GM23338 (cell line): Measurements from ENCODE around the gene ORC3. TPM values are rescaled to one million over a fixed set of nuclear protein-coding genes. Genes with fewer than 3 reads are reported as not detected.

ENCODE experiments used
- ATAC-seq: fragments of 200-7000 bp; cut with Tn5 transposase; 3 replicates; pipeline ENCODE4 v1.9.1; 2020
- DNase-seq: peaks from one replicate; pipeline ENCODE4 v3.0.0-alpha.2; 2015; ENCODE audit warnings: low spot score
- H2AFZ ChIP-seq: fragments of 200-600 bp; sonication (generic); 2 replicates; pipeline ENCODE4 v1.8.0; 2016; ENCODE audit warnings: antibody characterized with exemption, mild to moderate bottlenecking, moderate library complexity
- H3F3A ChIP-seq: fragments of 200-600 bp; sonication (generic); replicated peaks from 2 replicates; pipeline ENCODE4 v1.8.0; 2017; ENCODE audit warnings: antibody characterized with exemption, mixed run types, low read depth
- H3K27ac ChIP-seq: fragments of 200-600 bp; sonication (generic); 2 replicates; pipeline ENCODE4 v1.6.1; 2016; ENCODE audit warnings: low read depth
- H3K27me3 ChIP-seq: fragments of 200-600 bp; sonication (generic); 2 replicates; pipeline ENCODE4 v1.8.0; 2016; ENCODE audit warnings: mild to moderate bottlenecking, mixed run types, moderate library complexity; ENCODE audit not compliant: insufficient read depth
- H3K36me3 ChIP-seq: fragments of 200-600 bp; sonication (generic); 2 replicates; pipeline ENCODE4 v1.8.0; 2016; ENCODE audit warnings: mild to moderate bottlenecking; ENCODE audit not compliant: insufficient read depth
- H3K4me1 ChIP-seq: fragments of 200-600 bp; sonication (generic); 2 replicates; pipeline ENCODE4 v1.8.0; 2016; ENCODE audit warnings: mild to moderate bottlenecking, moderate library complexity; ENCODE audit not compliant: insufficient read depth
- H3K4me2 ChIP-seq: fragments of 200-600 bp; sonication (generic); 2 replicates; pipeline ENCODE4 v1.7.1; 2017; ENCODE audit warnings: mixed run types
- H3K4me3 ChIP-seq: fragments of 200-600 bp; sonication (generic); 2 replicates; pipeline ENCODE4 v1.6.1; 2016; ENCODE audit warnings: mixed run types
- H3K79me2 ChIP-seq: fragments of 200-600 bp; sonication (generic); replicated peaks from 2 replicates; pipeline ENCODE4 v1.8.0; 2017; ENCODE audit warnings: mild to moderate bottlenecking; ENCODE audit not compliant: insufficient read depth
- H3K9me2 ChIP-seq: fragments of 200-600 bp; sonication (generic); 2 replicates; pipeline ENCODE4 v1.8.0; 2017; ENCODE audit not compliant: insufficient read depth
- H4K20me1 ChIP-seq: fragments of 200-600 bp; sonication (generic); replicated peaks from 2 replicates; pipeline ENCODE4 v1.8.0; 2017; ENCODE audit warnings: mild to moderate bottlenecking; ENCODE audit not compliant: insufficient read depth
- H3K27ac Mint-ChIP-seq: 2 replicates; pipeline ENCODE4 v1.8.0; 2020; ENCODE audit warnings: inconsistent platforms, mild to moderate bottlenecking, moderate library complexity, mixed read lengths
- H3K27me3 Mint-ChIP-seq: 3 replicates; pipeline ENCODE4 v1.8.0; 2022; ENCODE audit warnings: low read depth, mild to moderate bottlenecking, moderate library complexity, mixed read lengths, inconsistent platforms; ENCODE audit not compliant: insufficient read depth, poor library complexity
- H3K36me3 Mint-ChIP-seq: 3 replicates; pipeline ENCODE4 v1.8.0; 2021; ENCODE audit warnings: low read depth, mild to moderate bottlenecking, inconsistent platforms, moderate library complexity, mixed read lengths
- H3K4me1 Mint-ChIP-seq: 3 replicates; pipeline ENCODE4 v1.8.0; 2020; ENCODE audit warnings: mild to moderate bottlenecking, inconsistent platforms, mixed read lengths
- H3K4me3 Mint-ChIP-seq: 3 replicates; pipeline ENCODE4 v1.8.0; 2021; ENCODE audit warnings: moderate library complexity, mild to moderate bottlenecking, inconsistent platforms, mixed read lengths
- H3K9me3 Mint-ChIP-seq: 3 replicates; pipeline ENCODE4 v1.8.0; 2020; ENCODE audit warnings: moderate library complexity, mild to moderate bottlenecking, inconsistent platforms, mixed read lengths
- CTCF ChIP-seq, 2 experiments: fragments of 200-600 bp in 1 of 2; sonication (generic) in 1 of 2; conservative IDR thresholded peaks; 2 replicates each; pipeline versions ENCODE4 v1.5.1 to v1.6.1; 2016 to 2017; ENCODE audit warnings: antibody characterized with exemption in 2 of 2, low read depth in 2 of 2, mild to moderate bottlenecking in 2 of 2, moderate library complexity in 1 of 2
- EZH2 ChIP-seq: fragments of 200-600 bp; sonication (generic); IDR thresholded peaks from one replicate; pipeline ENCODE4 v1.8.0; 2017; ENCODE audit warnings: antibody characterized with exemption, mild to moderate bottlenecking, low read depth; ENCODE audit not compliant: unreplicated experiment
- JUNB ChIP-seq: IDR thresholded peaks from one replicate; pipeline ENCODE4 v1.6.1; 2016; ENCODE audit warnings: antibody characterized with exemption; ENCODE audit not compliant: unreplicated experiment
- NANOG ChIP-seq: IDR thresholded peaks from 2 replicates; pipeline ENCODE4 v1.6.1; 2016; ENCODE audit warnings: antibody characterized with exemption, borderline replicate concordance
- REST ChIP-seq: IDR thresholded peaks from one replicate; pipeline ENCODE4 v1.6.1; 2018; ENCODE audit warnings: antibody characterized with exemption; ENCODE audit not compliant: unreplicated experiment
- ZNF114 ChIP-seq: fragments of 250-450 bp; sonication (Bioruptor Pico); IDR thresholded peaks from 2 replicates; pipeline ENCODE4 v1.5.0; 2020; ENCODE audit warnings: mild to moderate bottlenecking, moderate library complexity
- ZNF331 ChIP-seq: fragments of 250-450 bp; sonication (Bioruptor Pico); IDR thresholded peaks from 2 replicates; pipeline ENCODE4 v1.5.0; 2020; ENCODE audit warnings: low read depth, mild to moderate bottlenecking, moderate library complexity
- polyA plus RNA-seq: library from polyadenylated mRNA; unstranded; fragments of >200 nt; fragmentation: Nextera tagmentation; extraction: Ambion mirVana; gene quantifications from 2 replicates; pipeline ENCODE4 v1.2.1, GENCODE V29; 2016
- total RNA-seq: library from RNA; depleted of rRNA; stranded (reverse); fragments of >200 nt; shearing (Covaris generic); gene quantifications from 2 replicates; pipeline ENCODE4 v1.2.3, GENCODE V29; 2014

Gene ORC3
- total and polyA plus RNA-seq, 2 experiments from 2014 or later, result 53.1 to 78.4 TPM

- H3K27me3 Mint-ChIP-seq, result no peaks in the 10 kb centered on the region
Measured at GRCh38 chr6:87561017-87561416, 28.9 kb upstream of the ORC3 start.

GRCh38 chr6:87572021-87572420 is 17.9 kb upstream of the ORC3 start:
- no peak overlapping the region for H3K4me3 ChIP-seq
- no peaks in the 10 kb centered on the region for H3K27me3 ChIP-seq
- Mint-ChIP-seq H3K27ac (no peak overlapping the region), H3K9me3 (no peaks in the 10 kb centered on the region), H3K4me3 (no peak overlapping the region), H3K4me1 (peaks cover 27% of the 10 kb centered on the region), H3K27me3 (peaks cover 2% of the 10 kb centered on the region), H3K36me3 (peaks cover 7% of the 10 kb centered on the region; the same call in 2 of the 3 replicates)
- peaks cover 5% of the 10 kb centered on the region; the same call in 1 of the 2 replicates for H4K20me1 ChIP-seq
- H3K27ac ChIP-seq, result no peak overlapping the region
- DNase-seq (no peak), ATAC-seq (no peak)
- no peaks in the 10 kb centered on the region for H3K9me2 ChIP-seq
- H3K79me2 ChIP-seq, result peaks cover 85% of the 10 kb centered on the region
- H3K4me2 ChIP-seq, result no peak overlapping the region
- no peak overlapping the region for H2AFZ ChIP-seq
- no peak for TF ChIP-seq CTCF (conservative IDR thresholded peaks at IDR 0.05; ENCODE audit: low read depth in 2 of 2)
- TF ChIP-seq NANOG, result no peak
- no peak for TF ChIP-seq JUNB
- TF ChIP-seq ZNF114 (CRISPR knock-in tag), result no peak
- TF ChIP-seq REST, result no peak
- no peak for TF ChIP-seq ZNF331
- no peaks in the 10 kb centered on the region for H3K36me3 ChIP-seq
- no peaks in the 10 kb centered on the region for H3F3A ChIP-seq
- H3K4me1 ChIP-seq, result peaks cover 10% of the 10 kb centered on the region; the same call in 1 of the 2 replicates

More at GRCh38 chr6:87561017-87561416, 28.9 kb upstream of the ORC3 start:
- H3K9me3 Mint-ChIP-seq, result no peaks in the 10 kb centered on the region
- peaks cover 34% of the 10 kb centered on the region for H3K36me3 Mint-ChIP-seq
- DNase-seq (peak; percentile 50), ATAC-seq (peak; percentile 60)
- Histone ChIP-seq H3K36me3 (peaks cover 16% of the 10 kb centered on the region; the same call in 1 of the 2 replicates), H3K79me2 (peaks cover 10% of the 10 kb centered on the region), H2AFZ (no peak overlapping the region), H3K4me2 (peak overlapping the region; percentile 60; the same call in 1 of the 2 replicates), H3F3A (no peaks in the 10 kb centered on the region), H3K9me2 (no peaks in the 10 kb centered on the region), H4K20me1 (peaks cover 2% of the 10 kb centered on the region; the same call in 1 of the 2 replicates), H3K4me3 (no peak overlapping the region), H3K4me1 (peaks cover 7% of the 10 kb centered on the region), H3K27me3 (no peaks in the 10 kb centered on the region), H3K27ac (peak overlapping the region; percentile 67; the same call in 1 of the 2 replicates)
- TF ChIP-seq ZNF331 (no peak), CTCF (conservative IDR thresholded peaks at IDR 0.05; ENCODE audit: low read depth in 2 of 2) (no peak), EZH2 (no peak)
- H3K4me1 Mint-ChIP-seq, result peaks cover 6% of the 10 kb centered on the region; the same call in 2 of the 3 replicates
- peak overlapping the region; percentile 63 for H3K27ac Mint-ChIP-seq
- H3K4me3 Mint-ChIP-seq, result no peak overlapping the region
